GM21526 (cell line): ENCODE data around the gene OR1E1.
"Not testable (repeated sequence)": the region's sequence is repeated elsewhere in the genome, so short reads cannot be mapped to it uniquely, and the experiment has no call there.

Source experiments
- ATAC-seq: cut with Tn5 transposase; IDR thresholded peaks from one replicate; pipeline ENCODE4 v1.9.1; 2021; ENCODE audit warnings: moderate library complexity; ENCODE audit not compliant: unreplicated experiment, low FRiP score

OR1E1 gene

GRCh38 chr17:3398310-3398709, at the start of gene OR1E1:
OR1E1 (minus strand) TSS chr17:3398410; CDS start chr17:3398410, 0 bp downstream.
- ATAC-seq: no peak

GRCh38 chr17:3447625-3448024, 49.4 kb upstream of the OR1E1 start:
- ATAC-seq: no peak

GRCh38 chr17:3440451-3440850, 42.2 kb upstream of the OR1E1 start:
- ATAC-seq: no peak

GRCh38 chr17:3438368-3438767, 40.2 kb upstream of the OR1E1 start:
- ATAC-seq: no peak

GRCh38 chr17:3433741-3434140, 35.5 kb upstream of the OR1E1 start, which contains the start of gene OR1E2:
OR1E2 (minus strand) TSS chr17:3433841; CDS start chr17:3433841, 0 bp downstream.
- ATAC-seq: no peak

- not testable (repeated sequence) for ATAC-seq
These were observed 35.0 kb upstream of the OR1E1 start for GRCh38 chr17:3433215-3433614.

GRCh38 chr17:3418222-3418621, 20.0 kb upstream of the OR1E1 start:
- ATAC-seq: no peak

GRCh38 chr17:3415610-3416009, 17.4 kb upstream of the OR1E1 start:
- no peak for ATAC-seq

- ATAC-seq: not testable (repeated sequence)
These were observed 14.0 kb upstream of the OR1E1 start for GRCh38 chr17:3412216-3412615.

- ATAC-seq: no peak
These were observed 12.9 kb upstream of the OR1E1 start, which contains the start of gene OR3A3 for GRCh38 chr17:3411070-3411469. OR3A3 (plus strand) TSS chr17:3411370.

- not testable (repeated sequence) for ATAC-seq
These were observed 5.6 kb upstream of the OR1E1 start for GRCh38 chr17:3403856-3404255.

GRCh38 chr17:3401786-3402185, 3.6 kb upstream of the OR1E1 start:
- ATAC-seq: no peak

GRCh38 chr17:3400055-3400454, 1.8 kb upstream of the OR1E1 start:
- no peak for ATAC-seq

- ATAC-seq: not testable (repeated sequence)
These were observed 409 bp downstream of the OR1E1 start for GRCh38 chr17:3397801-3398200.

GRCh38 chr17:3389791-3390190, 8.4 kb downstream of the OR1E1 start:
- ATAC-seq: no peak

GRCh38 chr17:3385869-3386816, 12.1 kb downstream of the OR1E1 start, which contains the start of gene OR3A2:
OR3A2 (minus strand) TSS chr17:3386308.
- ATAC-seq: no peak

GRCh38 chr17:3381957-3382356, 16.3 kb downstream of the OR1E1 start:
- ATAC-seq: no peak

- ATAC-seq: no peak
These were observed 19.9 kb downstream of the OR1E1 start for GRCh38 chr17:3378321-3378720.

- ATAC-seq: not testable (repeated sequence)
These were observed 27.0 kb downstream of the OR1E1 start for GRCh38 chr17:3371167-3371566.
